ENCODE data around the gene SLC2A3.
A peak's percentile ranks its signal among the peaks of the same experiment; 100 is the strongest.
"Not testable (repeated sequence)": the region's sequence is repeated elsewhere in the genome, so short reads cannot be mapped to it uniquely, and the experiment has no call there.

Gene SLC2A3

DNA sequence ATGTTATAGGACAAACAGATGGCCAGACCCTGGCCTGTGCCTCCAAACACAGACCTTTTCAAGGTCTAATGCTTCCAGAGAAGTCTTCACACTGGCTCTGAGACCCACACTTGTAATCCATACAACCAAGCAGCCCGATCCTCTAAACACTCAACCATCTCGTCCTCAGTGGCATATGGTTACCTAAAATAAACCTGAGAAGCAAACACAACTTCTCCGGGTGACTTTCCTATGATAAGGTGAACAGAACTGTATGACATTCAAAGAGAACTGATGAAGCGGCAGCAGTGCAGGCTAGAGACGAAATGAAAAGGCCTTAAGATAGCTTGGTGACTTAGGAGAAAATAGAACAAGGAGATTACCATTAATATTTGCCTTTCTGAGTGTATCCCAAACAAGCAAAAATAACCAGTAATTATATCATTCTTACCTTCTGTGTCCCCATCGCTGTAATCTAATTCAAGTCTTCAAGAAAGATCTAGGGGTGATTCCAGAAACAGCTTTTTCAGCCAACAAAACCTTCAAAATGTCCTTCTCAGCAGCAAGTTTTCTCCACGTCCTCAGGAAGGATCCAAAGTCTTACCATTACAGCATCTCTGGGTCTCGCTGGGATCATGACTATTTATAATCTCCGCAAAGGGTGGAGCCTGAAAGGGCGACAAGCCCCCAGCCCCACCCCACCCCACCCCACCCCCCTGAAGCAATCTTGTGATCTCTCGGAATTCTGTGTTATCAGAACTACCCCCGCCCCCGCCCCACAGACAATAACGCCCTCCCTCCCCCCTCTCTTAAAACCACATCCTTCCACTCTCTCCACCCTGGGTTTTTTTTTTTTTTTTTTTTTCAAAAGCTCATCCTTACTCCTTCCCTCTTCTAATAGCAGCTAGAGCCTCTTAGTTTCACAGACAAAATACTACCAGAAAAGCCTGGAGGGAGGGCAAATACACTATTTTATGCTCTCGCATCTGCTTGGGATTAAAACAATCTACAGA lies at the start of gene SLC2A3:
Gene SLC2A3 (minus strand): TSS at position 598 of the 992 bp plus-strand sequence. CDS start 153 bp downstream, at position 445.
- DNase-seq: peak; percentile 94

DNA sequence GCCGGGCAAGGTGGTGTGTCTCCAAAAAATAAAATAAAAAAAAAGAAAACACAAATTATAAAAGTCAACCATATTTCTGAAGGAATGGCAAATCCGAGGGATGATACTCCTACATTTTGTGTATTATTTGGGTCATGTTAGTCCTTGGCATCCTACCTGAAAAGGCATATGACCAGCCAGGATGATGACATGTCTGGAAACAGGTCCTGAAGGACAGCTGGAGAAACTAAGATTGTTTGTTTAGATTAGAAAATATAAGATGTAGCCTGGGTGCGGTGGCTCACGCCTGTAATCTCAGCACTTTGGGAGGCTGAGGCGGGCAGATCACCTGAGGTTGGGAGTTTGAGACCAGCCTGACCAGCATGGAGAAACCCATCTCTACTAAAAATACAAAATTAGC lies 48.9 kb upstream of the SLC2A3 start:
- DNase-seq: no peak

DNA sequence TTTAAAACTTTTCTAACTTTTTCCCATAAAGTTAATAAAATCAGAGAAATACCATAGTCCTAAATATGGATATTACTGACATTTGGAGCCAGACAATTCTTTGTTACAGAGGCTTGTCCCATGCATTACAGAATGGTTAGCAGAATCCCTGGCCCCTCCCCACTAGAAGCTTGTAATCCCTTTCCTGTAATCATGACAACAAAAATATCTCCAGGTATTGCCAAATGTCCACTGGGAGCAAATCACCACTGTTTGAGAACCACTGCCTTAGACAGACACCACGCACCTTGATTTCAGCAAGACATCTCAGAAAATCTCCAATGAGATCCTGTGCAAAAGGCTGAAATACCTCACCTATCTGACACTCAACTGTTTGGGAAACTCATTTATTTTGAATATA lies 47.5 kb upstream of the SLC2A3 start:
- DNase-seq: not testable (repeated sequence)

DNA sequence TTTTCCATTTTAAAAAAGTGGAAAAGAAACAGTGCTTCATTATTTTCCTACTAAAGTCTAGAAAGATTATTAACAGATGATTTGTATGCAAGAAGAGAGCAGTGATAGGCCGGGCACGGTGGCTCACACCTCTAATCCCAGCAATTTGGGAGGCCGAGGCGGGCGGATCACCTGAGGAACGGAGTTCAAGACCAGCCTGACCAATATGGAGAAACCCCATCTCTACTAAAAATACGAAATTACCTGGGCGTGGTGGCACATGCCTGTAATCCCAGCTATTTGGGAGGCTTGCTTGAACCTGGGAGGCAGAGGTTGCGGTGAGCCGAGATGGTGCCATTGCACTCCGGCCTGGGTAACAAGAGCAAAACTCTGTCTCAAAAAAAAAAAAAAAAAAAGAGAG lies 47.0 kb upstream of the SLC2A3 start:
- not testable (repeated sequence) for DNase-seq

DNA sequence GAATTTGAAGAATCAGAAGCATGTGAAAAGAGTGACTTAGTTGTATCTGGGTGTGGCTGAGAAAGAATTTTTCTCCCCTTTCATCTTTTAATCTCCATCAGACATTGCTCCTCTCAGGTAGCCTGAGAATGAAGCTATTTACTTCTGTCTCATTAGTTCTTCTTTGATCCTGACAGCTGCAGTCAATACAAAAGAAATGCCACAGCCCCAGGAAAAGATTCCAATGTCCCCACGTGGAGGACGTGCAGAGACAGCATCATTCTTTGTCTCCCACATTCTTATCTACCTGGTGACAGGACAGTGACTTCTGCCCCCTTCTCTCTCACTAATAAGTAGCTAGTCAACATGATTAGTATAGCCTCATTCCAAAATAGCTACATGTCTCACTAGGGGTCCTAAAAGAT lies 46.3 kb upstream of the SLC2A3 start:
- not testable (repeated sequence) for DNase-seq

DNA sequence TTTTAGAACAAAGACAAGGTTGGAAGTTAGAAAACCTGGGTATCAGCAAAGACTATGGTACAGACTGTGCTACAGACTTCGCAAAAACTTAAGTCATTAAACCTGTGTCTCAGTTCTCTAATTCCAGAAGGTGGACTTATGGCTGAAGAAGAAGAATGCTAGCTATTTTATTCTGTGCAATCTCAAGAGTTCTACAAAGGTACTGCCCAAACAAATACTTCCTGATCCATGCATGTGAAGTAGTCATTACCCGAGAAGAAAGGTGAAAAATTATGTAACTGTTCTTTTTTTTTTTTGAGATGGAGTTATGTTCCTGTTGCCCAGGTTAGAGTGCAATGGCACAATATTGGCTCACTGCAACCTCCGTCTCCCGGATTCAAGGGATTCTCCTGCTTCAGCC lies 45.5 kb upstream of the SLC2A3 start:
- DNase-seq: no peak

DNA sequence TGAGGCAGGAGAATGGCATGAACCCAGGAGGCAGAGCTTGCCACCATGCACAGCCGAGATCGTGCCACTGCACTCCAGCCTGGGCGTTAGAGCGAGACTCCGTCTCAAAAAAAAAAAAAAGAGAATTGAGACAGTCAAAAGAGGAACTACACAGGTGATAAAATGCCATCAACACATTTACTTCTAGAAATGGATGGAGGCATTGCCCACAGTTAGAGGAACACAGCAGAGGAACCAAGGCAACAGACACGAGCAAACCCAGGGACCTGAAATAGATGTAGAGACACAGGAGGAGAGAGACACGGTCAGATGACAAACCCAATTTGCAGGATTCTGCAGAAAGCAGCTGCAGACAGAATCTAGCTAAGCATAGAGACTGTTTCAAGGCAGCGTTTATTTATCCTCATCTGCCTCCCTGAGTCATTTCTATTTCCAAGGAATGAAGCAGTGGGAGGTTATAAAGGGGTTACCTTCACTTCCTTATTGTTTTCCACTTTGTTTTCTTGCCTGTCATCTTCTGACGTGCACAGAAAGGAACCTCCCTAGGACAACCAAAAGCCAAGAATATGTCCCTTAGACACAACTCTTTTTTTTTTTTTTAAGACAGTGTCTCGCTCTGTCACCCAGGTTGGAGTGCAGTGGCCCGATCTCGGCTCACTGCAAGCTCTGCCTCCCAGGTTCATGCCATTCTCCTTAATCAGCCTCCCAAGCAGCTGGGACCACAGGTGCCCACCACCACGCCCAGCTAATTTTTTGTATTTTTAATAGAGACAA lies 41.6 kb upstream of the SLC2A3 start:
- DNase-seq: not testable (repeated sequence)

DNA sequence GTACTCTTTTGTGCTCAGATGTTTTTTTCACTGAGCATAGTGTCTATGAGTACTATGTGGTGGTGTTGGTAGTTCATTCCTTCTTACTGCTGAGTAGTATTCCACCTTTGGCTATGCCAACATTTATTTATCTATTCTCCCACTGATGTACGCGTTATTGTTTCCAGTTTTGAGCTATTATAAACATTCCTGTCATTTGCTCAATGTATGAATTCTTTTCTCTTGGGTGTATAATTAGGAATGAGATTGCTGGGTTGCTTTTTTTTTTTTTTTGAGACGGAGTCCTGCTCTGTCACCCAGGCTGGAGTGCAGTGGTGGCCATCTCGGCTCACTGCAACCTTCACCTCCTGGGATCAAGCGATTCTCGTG lies 37.5 kb upstream of the SLC2A3 start:
- DNase-seq: no peak

DNA sequence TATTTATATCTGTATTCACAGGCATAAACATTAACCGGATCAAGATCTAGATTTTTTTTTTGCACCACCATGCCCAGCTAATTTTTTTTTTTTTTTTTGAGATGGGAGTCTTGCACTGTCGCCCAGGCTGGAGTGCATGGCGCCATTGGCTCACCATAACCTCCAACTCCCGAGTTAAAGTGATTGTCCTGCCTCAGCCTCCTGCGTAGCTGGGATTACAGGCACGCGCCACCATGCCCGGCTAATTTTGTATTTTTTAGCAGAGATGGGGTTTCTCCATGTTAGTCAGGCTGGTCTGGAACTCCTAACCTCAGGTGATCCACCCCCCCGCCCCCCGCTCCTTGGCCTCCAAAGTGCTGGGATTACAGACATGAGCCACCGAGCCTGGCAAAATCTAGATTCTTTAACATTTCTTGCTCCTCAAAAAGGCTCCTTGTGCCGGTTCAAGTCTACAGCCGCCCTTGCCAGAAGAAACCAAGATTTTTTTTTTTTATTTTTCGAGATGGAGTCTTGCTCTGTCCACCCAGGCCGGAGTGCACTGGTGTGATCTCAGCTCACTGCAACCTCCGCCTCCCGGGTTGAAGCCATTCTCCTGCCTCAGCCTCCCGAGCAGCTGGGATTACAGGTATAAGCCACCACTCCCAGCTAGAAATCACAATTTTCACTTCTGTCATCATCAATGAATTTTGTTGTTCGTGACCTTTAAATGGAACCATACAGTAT lies 36.9 kb upstream of the SLC2A3 start:
- no peak for DNase-seq

DNA sequence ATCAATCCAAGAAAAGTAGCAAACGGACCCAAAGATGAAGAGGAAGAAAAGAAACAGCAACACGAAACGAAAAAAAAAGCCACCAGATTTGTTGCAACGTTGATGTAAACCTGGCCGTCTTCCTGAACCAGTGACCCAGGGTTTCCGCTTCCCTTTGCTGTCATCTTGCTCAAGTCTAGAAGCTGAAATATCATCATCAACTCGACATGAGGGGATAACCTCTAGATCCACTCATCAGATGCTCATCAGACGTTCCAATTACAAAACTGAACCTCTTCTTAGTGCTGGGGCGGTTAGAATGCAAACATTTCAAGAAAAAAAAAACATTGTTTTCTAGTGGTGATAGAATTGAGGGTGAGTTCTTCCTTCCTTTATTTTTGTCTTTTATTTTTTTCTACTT lies 36.3 kb upstream of the SLC2A3 start:
- DNase-seq: peak; percentile 27

DNA sequence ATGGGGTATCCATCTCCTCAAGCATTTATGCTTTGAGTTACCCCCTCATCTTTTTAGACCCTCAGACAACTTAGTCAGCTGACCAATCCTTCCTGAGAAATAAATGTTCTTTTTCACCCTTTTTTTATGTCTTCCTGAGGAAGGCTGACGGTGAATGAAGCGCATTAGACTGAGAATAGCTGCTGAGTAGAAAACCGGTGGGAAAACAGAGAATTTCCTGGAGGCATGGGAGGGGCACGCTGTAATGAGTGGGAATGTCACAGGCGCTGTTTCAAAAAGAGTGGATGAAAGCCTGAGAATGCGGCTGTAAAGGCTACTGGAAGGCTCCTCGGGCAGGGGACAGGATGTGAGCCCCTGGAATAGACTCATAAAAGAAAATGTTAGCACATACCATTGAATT lies 35.8 kb upstream of the SLC2A3 start:
- DNase-seq: not testable (repeated sequence)

DNA sequence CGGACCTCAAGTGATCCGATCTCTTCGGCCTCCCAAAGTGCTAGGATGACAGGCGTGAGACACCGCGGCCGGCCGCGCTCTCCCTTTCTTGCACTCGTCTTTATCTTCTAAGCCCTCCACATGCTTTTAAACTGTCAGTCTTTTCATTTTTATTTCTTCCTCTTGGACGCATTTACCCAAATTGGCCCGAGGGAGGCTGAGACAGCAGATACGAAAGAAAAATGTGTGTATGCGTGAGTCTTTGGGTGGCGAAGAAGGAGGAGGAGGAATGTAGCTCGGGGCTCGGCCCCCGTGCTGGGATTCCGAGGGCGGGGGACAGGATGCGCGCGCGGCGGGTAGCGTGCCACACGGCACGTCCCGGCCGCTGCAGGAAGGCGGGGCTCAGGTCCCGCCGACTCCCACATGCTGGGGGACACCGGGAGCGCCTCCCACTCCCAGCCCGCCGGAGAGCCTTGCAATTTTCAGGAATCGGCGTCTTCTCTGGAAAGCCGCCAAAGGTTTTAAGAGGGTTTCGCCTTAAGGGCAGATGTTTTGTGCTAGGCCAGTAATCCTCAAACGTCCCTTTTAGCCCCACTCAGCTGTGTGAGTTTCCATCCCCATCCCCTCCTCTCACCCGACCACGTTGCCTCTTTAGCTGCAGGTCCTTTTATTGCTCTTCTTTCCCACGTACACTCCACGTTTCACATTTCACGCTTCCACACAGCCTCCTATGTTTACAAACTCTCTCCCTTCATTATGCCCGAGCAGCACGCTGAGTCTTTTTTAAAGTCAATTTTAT lies 34.7 kb upstream of the SLC2A3 start:
- peak; percentile 93 for DNase-seq

DNA sequence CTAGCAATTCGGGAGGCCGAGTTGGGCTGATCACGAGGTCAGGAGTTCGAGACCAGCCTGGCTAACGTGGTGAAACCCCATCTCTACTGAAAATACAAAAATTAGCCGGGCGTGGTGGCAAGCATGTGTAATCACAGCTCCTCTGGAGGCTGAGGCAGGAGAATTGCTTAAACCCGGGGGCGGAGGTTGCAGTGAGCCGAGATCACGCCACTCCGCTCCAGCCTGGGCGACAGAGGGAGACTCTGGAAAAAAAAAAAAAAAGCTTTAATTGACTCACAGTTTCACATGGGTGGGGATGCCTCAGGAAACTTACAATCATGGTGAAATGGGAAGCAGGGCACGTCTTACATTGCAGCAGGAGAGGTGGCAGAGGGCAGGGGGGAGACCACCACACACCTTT lies 30.6 kb upstream of the SLC2A3 start:
- DNase-seq: no peak

DNA sequence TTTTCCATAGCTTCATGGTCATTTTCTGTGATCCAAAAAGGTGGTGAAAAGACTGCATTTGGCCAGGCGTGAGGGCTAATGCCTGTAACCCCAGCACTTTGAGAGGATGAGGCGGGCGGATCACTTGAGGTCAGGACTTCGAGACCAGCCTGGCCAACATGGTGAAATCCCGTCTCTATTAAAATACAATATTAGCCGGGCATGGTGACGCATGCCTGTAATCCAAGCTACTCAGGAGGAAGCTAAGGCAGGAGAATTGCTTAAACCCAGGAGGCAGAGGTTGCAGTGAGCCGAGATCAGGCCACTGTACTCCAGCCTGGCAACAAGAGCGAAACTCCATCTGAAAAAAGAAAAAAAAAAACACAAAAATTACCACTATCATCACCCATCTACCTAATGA lies 28.7 kb upstream of the SLC2A3 start:
- not testable (repeated sequence) for DNase-seq

DNA sequence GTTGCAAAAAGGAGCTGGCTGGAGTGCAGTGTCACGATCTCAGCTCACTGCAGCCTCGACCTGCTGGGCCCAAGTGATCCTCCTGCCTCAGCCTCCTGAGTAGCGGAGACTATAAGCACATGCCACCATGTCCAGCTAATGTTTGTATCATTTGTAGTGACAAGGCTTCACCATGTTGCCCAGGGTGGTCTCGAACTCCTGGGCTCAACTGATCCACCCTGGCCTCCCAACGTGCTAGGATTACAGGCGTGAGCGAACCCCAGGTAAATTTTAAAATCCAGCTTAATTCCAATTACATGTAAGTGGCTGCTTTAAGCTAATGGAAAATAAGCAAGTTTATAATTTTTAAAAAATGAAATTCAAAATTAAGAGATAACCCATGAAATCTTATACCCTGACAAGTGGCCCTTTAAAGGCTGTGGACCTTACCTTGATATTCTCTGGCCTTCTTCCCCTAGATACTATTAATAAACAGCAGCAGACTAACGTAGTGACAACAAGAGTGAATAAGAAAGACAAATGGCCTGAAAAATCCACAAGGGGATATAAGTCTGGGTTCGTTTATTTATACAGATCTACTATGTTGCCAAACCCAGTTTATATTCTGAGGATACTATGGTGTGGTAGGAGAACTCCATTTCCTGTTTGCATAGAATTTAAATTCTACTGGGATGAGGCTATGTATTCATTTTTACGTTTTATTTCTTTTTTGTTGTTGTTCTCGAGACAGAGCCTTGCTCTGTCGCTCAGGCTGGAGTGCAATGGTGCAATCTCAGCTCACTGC lies 25.6 kb upstream of the SLC2A3 start:
- DNase-seq: no peak

DNA sequence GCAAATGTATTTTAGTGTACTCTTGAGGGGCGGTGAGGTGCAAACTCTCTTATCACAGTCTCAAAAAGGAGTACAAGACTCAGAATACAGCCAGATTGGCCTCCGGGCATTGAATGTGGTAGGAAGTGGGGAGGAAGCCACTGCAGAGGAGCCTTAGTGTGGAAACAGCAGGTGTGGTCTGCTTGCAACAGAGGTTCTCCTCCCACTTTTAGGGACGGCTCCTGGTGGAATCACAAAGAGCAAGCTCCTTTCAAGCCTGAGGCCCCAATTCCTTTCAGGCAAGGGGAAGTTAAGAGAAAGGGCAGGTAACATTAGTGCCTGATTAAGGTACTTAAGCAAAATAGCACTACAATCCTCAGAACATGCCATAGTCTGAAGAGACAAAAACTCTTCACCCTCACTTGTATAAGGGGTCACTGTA lies 23.7 kb upstream of the SLC2A3 start:
- peak; percentile 76 for DNase-seq

DNA sequence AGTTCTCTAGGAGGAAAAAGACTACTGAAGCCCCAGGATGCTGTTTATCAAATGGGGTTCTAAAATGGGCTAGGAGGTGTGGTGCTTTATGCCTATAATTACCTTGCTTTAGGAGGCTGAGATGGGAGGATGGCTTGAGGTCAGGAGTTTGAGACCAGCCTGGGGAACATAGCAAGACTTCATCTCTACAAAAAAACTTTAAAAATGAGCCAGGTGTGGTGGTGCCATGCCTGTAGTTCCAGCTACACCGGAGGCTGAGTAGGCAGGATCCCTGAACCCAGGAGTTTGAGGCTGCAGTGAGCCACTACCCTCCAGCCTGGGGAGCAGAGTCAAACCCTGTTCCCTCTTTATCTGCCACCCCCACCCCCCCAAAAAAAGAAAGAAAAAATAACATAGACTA lies 23.3 kb upstream of the SLC2A3 start:
- no peak for DNase-seq

DNA sequence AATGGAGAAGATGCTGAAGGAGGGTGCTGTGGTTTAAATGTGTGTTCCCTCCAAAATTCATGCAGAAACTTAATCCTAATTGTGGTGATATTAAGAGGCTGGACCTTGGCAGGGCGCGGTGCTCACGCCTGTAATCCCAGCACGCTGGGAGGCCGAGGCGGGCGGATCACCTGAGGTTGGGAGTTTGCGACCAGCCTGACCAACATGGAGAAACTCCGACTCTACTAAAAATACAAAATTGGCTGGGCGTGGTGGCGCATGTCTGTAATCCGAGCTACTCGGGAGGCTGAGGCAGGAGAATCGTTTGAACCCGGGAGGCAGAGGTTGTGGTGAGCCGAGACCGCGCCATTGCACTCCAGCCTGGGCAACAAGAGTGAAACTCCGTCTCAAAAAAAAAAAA lies 18.9 kb upstream of the SLC2A3 start:
- not testable (repeated sequence) for DNase-seq

DNA sequence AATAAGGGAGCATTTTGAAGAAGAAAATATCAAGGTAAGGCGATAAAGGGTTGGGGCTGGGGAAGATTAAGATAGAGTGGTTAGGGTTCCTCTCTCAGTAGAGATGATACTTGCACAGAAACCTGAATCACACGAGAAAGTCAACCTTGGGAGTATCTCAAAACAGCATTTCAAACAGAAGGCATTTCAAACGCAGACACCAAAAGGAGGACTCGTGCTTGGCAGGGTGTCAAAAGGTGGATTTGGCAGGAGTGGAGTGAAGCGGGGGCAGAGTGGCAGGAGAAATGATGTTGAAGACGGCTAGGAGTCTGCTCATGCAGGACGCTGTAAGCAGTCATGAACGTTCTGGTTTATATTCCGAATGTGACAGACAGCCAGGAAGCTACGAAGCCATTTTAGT lies 18.4 kb upstream of the SLC2A3 start:
- not testable (repeated sequence) for DNase-seq

DNA sequence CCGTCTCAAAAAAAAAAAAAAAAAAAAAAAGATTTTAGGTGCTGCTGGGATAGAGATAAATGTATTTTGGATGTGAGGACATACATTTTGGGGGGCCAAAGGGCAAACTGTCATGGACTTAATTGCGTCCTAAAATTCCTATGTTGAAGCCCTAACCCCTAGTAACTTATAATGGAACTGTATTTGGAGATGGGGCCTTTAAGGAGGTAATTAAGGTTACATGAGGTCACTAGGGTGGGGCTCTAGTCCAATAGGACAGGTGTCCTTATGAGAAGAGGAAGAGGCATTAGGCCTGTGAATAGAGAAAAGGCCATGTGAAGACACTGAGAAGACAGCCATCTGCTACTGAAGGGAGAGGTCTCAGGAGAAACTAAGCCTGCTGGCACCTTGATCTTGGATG lies 17.9 kb upstream of the SLC2A3 start:
- DNase-seq: not testable (repeated sequence)

DNA sequence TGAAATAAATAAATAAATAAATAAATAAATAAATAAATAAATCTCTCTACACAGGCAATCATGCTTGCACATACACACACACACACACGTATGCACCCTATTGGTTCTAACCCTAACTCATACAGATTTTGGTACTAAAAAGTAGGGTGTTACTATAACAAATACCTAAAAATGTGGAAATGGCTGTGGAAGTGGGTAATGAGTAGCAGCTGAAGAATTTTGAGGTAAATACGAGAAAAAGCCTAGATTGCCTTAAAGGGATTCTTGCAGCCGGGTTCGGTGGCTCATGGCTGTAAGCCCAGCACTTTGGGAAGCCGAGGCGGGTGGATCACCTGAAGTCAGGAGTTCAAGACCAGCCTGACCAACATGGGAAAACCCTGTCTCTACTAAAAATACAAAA lies 15.7 kb upstream of the SLC2A3 start:
- DNase-seq: no peak

Data from activated CD4-positive, alpha-beta T cell treated with anti-CD3 and anti-CD28 coated beads, Interleukin-2, amount 50 U/mL, for 16 hours (primary cell).